GM19397 (cell line): Measurements from ENCODE around the gene ATP8B2.

Experiments
- ATAC-seq: cut with Tn5 transposase; IDR thresholded peaks from one replicate; pipeline ENCODE4 v1.9.1; 2021; ENCODE audit warnings: mild to moderate bottlenecking, moderate library complexity; ENCODE audit not compliant: unreplicated experiment

Gene ATP8B2

DNA sequence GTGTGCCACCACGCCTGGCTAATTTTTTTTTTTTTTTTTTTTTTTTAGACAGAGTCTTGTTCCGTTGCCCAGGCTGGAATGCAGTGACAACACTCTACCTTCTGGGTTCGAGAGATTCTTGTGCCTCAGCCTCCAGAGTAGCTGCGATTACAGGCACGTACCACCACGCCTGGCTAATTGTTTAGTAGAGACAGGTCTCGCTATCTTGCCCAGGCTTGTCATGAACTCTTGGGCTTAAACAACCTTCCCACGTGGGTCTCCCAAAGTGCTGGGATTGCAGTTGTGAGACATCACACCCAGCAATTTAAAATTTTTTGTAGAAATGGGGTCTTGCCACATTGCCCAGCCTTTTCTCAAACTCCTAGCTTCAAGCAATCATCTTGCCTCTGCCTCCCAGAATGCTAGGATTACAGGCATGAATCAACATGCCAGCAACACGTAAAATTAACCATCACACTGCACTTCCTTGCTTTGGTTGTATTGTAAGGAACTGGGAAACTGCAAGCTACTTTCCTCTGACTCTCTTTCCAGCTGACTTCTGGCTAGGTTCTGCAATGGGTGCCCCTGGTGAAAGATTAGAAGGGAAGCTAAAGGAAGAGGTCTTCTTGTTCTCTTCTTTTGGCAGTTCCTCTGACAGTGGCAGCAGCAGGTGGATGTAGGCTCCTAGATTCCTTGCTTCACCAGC lies 65.9 kb downstream of the ATP8B2 start:
- no peak for ATAC-seq

DNA sequence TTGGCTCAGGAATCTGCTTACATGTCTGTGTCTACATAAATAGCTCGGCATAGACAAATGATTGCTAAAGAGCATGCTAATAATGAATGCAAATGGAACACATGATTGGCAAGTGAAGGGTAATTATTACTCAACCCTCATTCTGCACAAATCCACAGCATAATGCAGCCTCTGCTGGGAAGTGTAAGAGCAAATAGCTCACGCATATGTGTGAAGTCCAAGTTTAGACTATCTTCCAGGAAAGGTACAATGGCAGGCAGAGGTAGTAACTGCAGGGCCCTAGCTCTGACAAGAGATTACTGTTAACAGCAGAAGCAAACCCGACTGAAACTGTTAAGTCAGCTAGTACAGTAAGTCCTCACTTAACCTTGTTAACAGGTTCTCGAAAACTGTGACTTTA lies 72.8 kb downstream of the ATP8B2 start:
- no peak for ATAC-seq

DNA sequence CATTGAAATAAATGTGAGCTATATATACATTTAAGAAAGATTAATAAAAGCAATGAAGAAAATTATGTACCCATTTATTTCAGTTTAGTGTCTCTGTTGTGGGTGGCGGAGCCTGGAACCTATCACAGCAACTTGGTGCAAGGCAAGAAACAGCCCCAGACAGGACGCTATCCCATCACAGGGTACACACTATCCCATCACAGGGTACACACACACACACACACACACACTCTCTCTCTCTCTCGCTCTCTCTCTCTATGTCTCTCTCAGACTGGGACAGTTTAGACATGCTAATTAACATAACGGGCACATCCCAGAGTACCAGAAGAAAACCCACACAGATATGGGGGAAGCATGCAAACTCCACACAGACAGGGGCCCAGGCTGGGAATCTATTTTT lies 73.4 kb downstream of the ATP8B2 start:
- ATAC-seq: no peak

GRCh38 chr1:154400381-154400801 lies 75.1 kb downstream of the ATP8B2 start:
- no peak for ATAC-seq
